ENCODE results near the gene RAP1GAP.

Gene RAP1GAP

GRCh38 chr1:21587602-21587953 is 81.6 kb downstream of the RAP1GAP start:
- in situ Hi-C loops (cut with HindIII; ENCODE audit: low pct_ligation_motif_present, low pct_unique_long_range_greater_than_20kb, low sequenced_read_pairs), result no loop called here
- no peak for DNase-seq

DNA sequence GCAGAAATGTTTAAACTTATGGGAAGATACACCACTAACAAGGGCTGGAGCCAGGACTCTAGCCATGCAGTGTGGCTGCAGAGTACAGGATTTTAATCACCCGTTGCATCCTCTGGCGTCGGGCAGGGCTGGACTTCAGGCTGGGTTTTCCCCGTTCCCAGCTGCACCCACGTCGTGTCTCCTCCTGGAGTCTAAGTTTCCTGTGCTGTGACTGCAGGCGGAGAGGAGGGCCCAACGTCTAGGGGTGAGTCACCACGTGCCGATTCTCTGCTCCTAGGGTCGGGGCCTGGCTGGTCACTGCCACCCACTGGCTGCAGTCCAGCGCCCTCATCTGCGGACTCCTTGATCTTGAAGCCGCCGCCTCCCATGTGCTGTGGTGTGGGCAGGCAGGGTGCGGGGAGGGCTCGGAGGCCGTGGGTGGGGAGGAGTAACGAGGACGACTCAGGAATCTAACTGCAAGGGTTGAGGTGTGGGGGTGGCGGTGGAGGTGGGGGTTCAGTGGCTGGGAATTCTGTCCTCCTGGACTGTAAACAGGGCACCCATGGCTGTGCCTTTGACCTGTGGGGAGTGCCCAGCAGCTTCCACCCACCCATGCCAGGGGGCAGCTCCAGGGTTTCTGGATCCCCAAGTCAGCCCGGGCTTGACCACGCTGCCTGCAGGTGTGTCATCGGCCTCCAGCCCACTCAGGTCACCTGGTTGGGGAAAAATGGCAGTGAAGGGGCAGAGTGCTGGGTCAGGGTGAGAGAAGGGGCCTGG is 82.1 kb downstream of the RAP1GAP start:
- DNase-seq, result peak; percentile 92

DNA sequence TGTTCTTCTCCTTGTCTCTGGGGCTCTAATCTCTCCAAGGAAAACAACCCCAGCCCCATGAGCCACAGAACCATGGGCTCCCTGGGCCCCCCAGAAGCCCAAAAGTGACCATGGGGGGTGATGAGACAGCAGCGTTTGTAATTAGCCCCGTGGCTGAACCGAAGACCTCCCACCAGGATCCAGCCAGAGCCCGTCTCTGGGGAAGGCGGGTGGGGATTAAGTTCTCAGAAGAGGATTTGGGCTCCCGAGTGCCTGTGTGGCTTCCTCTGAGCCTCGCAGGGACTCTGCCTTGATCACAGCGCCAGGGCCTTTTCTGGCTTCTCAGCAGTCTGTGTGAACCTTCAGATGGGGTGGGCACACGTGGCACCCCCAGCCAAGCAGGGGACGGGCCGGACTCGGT is 82.9 kb downstream of the RAP1GAP start:
- DNase-seq, result peak; percentile 7
- in situ Hi-C loops (cut with HindIII; ENCODE audit: low pct_ligation_motif_present, low pct_unique_long_range_greater_than_20kb, low sequenced_read_pairs), result no loop called here

More for the DNA sequence above, 82.1 kb downstream of the RAP1GAP start:
- in situ Hi-C loops (cut with HindIII; ENCODE audit: low pct_ligation_motif_present, low pct_unique_long_range_greater_than_20kb, low sequenced_read_pairs), result no loop called here

GRCh38 chr1:21585037-21585436 is 84.1 kb downstream of the RAP1GAP start:
- in situ Hi-C loops (cut with HindIII; ENCODE audit: low pct_ligation_motif_present, low pct_unique_long_range_greater_than_20kb, low sequenced_read_pairs), result no loop called here

GRCh38 chr1:21584096-21584495 is 85.1 kb downstream of the RAP1GAP start:
- in situ Hi-C loops (cut with HindIII; ENCODE audit: low pct_ligation_motif_present, low pct_unique_long_range_greater_than_20kb, low sequenced_read_pairs), result no loop called here
- DNase-seq, result no peak

More at GRCh38 chr1:21585037-21585436, 84.1 kb downstream of the RAP1GAP start:
- no peak for DNase-seq

DNA sequence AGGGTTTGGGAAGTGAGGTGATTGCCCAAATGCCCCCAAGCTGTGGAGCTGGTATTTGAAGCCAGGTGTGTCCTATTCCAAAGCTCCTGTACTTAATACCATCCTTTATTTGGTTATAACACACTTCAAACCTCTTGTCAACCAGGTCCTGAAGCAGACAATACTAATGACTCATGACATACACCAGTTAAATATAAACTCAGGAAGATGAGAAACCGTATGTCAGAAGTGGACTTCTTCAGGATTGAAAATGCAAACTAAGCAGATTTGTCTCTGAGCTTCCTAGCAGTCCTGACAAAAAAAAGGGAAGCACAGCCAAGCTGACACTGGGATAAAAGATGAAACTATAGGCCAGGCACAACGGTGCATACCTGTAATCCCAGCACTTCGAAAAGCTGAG is 89.4 kb downstream of the RAP1GAP start:
- peak; percentile 65 for DNase-seq
- in situ Hi-C loops (cut with HindIII; ENCODE audit: low pct_ligation_motif_present, low pct_unique_long_range_greater_than_20kb, low sequenced_read_pairs), result no loop called here

DNA sequence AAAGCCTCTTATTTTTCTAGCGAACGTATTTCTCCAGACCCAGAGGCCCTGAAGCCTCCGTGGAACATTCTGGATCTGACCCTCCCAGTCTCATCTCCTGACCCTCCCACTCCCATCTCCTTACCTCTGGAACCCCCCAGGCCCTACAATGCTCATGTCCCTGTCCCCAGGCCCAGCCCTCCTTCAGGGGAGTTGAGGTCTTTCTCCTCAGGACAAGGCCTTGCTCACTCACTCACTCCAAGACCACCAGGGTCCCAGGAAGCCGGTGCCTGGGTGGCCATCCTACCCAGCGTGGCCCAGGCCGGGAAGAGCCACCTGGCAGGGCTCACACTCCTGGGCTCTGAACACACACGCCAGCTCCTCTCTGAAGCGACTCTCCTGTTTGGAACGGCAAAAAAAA is 91.2 kb downstream of the RAP1GAP start:
- no peak for DNase-seq
- in situ Hi-C loops (cut with HindIII; ENCODE audit: low pct_ligation_motif_present, low pct_unique_long_range_greater_than_20kb, low sequenced_read_pairs), result no loop called here

DNA sequence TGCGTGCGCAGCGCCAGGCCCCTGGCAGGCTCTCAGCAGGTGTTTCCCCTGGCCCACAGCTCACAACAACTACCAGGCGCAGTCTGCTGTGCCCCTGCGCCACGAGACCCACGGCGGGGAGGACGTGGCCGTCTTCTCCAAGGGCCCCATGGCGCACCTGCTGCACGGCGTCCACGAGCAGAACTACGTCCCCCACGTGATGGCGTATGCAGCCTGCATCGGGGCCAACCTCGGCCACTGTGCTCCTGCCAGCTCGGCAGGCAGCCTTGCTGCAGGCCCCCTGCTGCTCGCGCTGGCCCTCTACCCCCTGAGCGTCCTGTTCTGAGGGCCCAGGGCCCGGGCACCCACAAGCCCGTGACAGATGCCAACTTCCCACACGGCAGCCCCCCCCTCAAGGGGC is 91.8 kb downstream of the RAP1GAP start:
- in situ Hi-C loops (cut with HindIII; ENCODE audit: low pct_ligation_motif_present, low pct_unique_long_range_greater_than_20kb, low sequenced_read_pairs), result no loop called here
- DNase-seq, result no peak

GRCh38 chr1:21576798-21577187 is 92.4 kb downstream of the RAP1GAP start:
- in situ Hi-C loops (cut with HindIII; ENCODE audit: low pct_ligation_motif_present, low pct_unique_long_range_greater_than_20kb, low sequenced_read_pairs), result no loop called here
- no peak for DNase-seq

GRCh38 chr1:21576031-21576797 is 92.9 kb downstream of the RAP1GAP start:
- in situ Hi-C loops (cut with HindIII; ENCODE audit: low pct_ligation_motif_present, low pct_unique_long_range_greater_than_20kb, low sequenced_read_pairs), result no loop called here
- DNase-seq, result no peak

DNA sequence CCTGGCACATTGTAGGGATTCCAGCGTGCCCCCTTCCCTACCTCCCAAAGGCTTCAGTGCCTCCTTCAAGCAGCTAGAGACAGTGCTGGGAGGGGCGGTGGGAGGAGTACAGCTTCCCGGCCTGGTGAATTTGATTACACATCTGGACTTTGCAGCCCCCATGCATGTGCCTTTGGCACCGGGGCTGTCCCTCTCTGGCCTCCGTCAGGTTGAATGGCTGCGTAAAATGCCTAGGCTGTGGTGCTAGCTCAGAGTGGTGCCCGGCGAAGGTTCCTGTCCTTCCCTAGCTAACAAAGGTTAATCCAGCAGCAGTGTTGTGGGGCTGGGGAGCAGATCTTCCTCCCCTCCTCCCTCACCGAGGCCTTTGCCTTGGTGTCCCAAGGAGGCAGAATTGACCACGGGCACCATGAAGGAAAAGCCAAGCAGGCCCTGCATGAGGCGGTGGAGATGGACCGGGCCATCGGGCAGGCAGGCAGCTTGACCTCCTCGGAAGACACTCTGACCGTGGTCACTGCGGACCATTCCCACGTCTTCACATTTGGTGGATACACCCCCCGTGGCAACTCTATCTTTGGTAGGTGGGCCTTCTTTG is 93.7 kb downstream of the RAP1GAP start:
- DNase-seq, result no peak
- in situ Hi-C loops (cut with HindIII; ENCODE audit: low pct_ligation_motif_present, low pct_unique_long_range_greater_than_20kb, low sequenced_read_pairs), result no loop called here

GRCh38 chr1:21574466-21575151 is 94.5 kb downstream of the RAP1GAP start:
- no peak for DNase-seq
- in situ Hi-C loops (cut with HindIII; ENCODE audit: low pct_ligation_motif_present, low pct_unique_long_range_greater_than_20kb, low sequenced_read_pairs), result no loop called here

DNA sequence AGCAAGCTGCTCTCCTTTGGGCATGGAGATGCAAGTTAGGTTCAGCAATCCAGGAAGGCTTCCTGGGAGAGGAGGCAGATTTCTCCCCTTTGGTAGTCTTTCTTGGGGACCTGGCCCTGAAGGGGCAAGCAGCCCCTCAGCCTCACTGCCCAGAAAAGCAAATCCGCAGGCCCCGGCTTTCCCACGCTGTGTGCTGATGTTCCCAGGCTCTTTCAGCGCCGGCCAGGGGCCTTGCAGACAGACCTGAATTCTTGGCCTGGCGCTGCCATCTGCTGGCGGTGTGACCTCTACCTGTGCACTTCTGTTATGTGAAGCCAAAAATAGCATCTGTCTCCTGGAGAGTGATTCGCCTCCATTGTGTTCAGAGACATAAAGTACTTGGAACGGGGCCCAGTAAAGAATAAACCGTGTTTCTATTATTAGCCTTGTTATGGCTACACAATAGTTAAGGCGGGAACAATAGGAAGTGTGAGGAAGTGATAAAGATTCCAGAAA is 95.1 kb downstream of the RAP1GAP start:
- in situ Hi-C loops (cut with HindIII; ENCODE audit: low pct_ligation_motif_present, low pct_unique_long_range_greater_than_20kb, low sequenced_read_pairs), result no loop called here
- DNase-seq, result peak; percentile 36

DNA sequence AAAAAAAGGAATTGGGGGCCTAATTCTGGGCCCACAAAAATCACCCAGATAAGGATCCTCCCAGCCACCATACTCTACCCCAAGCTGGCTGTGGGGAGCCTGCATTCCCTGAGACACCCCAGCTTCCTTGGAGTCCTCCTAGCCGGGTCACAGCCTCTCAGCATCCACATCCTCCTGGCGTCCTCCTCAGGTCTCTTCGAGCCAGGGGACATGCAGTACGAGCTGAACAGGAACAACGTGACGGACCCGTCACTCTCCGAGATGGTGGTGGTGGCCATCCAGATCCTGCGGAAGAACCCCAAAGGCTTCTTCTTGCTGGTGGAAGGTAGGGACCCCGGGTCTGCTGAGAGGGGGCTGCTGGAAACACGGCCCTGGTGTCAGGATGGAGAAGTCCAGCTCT is 95.7 kb downstream of the RAP1GAP start:
- in situ Hi-C loops (cut with HindIII; ENCODE audit: low pct_ligation_motif_present, low pct_unique_long_range_greater_than_20kb, low sequenced_read_pairs), result no loop called here
- no peak for DNase-seq

DNA sequence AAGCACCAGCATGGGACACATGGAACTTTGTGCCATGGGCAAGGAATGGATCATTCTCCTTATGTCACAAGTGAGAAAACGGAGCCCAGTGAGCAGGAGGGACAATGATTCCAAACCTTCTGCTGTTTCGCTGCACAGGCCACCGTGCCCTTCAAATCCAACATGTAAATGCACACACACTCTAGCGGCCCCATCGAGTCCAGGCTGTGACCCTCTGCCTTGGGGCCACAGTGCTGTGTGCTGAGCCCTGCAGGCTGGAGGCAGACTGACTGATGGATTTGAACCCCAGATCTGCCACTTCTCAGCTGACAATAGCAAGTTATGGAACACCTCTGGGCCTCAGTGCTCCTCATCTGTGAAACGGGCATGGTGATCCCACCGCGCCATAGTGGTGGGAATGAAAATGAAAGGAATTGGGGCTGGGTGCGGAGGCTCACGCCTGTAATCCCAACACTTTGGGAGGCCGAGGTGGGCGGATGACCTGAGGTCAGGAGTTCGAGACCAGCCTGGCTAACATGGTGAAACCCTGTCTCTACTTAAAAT is 96.4 kb downstream of the RAP1GAP start:
- in situ Hi-C loops (cut with HindIII; ENCODE audit: low pct_ligation_motif_present, low pct_unique_long_range_greater_than_20kb, low sequenced_read_pairs), result no loop called here
- DNase-seq, result no peak

DNA sequence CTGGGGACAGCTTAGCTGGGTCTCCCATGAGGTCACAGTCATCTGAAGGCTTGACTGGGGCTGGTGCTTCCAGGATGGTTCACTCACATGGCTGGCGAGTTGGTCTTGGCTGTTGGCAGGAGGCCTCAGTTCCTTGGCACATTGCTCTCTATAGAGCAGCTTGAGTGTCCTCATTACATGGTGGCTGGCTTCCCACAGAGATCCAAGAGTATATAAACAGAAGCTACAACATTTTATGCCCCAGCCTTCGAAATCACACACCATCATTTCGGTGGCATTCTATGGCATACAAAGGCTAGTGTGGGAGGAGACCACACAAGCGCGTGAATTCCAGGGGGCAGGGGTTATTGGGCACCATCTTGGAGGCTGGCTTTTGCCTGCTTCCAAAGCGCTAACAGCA is 96.9 kb downstream of the RAP1GAP start:
- in situ Hi-C loops (cut with HindIII; ENCODE audit: low pct_ligation_motif_present, low pct_unique_long_range_greater_than_20kb, low sequenced_read_pairs), result no loop called here
- no peak for DNase-seq

GRCh38 chr1:21570885-21571284 is 98.3 kb downstream of the RAP1GAP start:
- in situ Hi-C loops (cut with HindIII; ENCODE audit: low pct_ligation_motif_present, low pct_unique_long_range_greater_than_20kb, low sequenced_read_pairs), result no loop called here
- no peak for DNase-seq

GRCh38 chr1:21570528-21570875 is 98.7 kb downstream of the RAP1GAP start:
- no peak for DNase-seq
- in situ Hi-C loops (cut with HindIII; ENCODE audit: low pct_ligation_motif_present, low pct_unique_long_range_greater_than_20kb, low sequenced_read_pairs), result no loop called here
